CD4-positive, alpha-beta T cell treated with Interleukin-4 for 1 hour (primary cell): Measurements from ENCODE around the gene SRSF8.
A peak's percentile ranks its signal among the peaks of the same experiment; 100 is the strongest.
"Not testable (repeated sequence)": the region's sequence is repeated elsewhere in the genome, so short reads cannot be mapped to it uniquely, and the experiment has no call there.

Experiments used
- DNase-seq, 2 donors: peaks; one replicate each; pipeline ENCODE4 v3.0.0-alpha.2; 2020 to 2022

SRSF8 gene, protein sequence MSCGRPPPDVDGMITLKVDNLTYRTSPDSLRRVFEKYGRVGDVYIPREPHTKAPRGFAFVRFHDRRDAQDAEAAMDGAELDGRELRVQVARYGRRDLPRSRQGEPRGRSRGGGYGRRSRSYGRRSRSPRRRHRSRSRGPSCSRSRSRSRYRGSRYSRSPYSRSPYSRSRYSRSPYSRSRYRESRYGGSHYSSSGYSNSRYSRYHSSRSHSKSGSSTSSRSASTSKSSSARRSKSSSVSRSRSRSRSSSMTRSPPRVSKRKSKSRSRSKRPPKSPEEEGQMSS

DNA sequence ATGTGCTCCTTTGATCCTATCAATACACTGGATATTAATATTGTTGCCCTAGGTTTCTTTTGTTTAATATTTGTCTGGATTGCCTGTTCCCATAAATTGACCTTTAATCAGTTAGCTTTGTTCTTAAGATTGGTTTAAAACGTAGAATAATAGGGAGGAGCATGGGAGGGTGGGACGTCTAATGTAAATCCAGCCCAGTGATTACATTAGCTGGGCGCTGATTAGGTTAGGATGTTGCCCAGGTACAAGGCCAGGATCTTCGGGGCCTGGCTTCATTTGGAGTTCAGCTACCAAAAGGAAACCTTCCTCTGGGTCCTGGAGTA is at the start of gene SRSF8:
Gene SRSF8 (plus strand): TSS at position 204 of the 323 bp plus-strand sequence. CDS start 308 bp downstream, outside the sequence.
- no peak for DNase-seq

DNA sequence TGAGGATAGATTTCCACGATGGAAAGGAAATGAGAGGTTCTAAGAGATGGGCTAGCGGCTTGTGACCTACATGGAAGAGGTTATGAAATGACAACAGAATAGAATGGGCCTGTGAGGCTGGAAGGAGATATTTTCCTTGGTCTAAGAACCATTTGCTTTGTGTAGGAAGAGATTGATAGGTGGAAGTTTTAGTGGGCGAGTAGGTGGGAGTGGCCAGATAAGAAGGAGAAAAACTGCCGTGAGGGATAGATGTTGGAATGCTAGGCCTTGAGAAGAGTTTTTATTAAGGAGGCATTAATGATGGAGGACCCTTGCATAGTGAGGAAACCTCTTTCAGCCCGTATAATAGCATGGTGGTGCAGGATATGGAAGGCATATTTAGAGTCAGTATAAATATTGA is 45.3 kb upstream of the SRSF8 start:
- DNase-seq = not testable (repeated sequence)

DNA sequence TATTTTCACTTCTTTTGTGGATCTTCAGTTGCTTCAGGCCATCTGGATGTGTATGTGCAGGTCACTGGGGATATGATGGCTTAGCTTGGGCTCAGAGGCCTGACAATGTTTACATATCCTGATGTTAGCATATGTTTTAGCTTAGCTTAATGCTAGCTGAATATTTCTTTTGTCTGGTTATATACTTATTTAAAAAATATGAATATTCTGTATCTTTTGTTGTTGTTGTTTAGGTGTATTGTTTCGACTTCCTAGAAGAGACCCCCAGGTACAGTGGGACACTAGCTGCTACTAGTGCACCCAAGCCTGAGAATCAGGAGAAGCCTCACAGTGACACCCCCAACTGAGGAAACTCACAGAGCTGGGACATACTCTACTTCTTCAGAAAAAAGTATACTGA is 41.8 kb upstream of the SRSF8 start, which contains the start of gene KDM4E:
Gene KDM4E (plus strand): TSS at position 301 of the 400 bp plus-strand sequence. CDS start 300 bp downstream, outside the sequence.
- DNase-seq = no peak

DNA sequence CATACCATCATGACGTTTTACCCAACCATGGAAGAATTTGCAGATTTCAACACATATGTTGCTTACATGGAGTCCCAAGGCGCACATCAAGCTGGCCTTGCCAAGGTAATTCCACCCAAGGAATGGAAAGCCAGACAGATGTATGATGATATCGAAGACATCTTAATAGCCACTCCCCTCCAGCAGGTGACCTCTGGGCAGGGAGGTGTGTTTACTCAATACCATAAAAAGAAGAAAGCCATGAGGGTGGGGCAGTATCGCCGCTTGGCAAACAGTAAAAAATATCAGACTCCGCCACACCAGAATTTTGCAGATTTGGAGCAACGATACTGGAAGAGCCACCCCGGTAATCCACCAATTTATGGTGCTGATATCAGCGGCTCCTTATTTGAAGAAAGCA is 41.1 kb upstream of the SRSF8 start:
- DNase-seq = not testable (repeated sequence)

DNA sequence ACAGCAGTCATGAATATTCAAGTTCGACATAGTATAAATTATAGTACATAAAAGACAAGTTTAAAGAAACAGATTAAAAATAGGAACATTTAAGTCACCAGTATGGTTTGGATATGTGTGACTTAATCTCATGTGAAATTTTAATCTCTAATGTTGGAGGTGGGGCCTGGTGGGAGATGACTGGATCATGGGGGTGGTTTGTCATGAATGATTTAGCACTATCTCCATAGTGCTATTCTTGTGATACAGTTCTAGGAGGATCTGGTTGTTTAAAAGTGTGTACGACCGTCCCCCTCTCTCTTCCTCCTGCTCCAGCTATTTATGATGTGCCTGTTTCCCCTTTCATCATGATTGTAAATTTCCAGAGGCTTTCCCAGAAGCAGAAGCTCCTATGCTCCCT is 38.4 kb upstream of the SRSF8 start:
- DNase-seq = no peak

DNA sequence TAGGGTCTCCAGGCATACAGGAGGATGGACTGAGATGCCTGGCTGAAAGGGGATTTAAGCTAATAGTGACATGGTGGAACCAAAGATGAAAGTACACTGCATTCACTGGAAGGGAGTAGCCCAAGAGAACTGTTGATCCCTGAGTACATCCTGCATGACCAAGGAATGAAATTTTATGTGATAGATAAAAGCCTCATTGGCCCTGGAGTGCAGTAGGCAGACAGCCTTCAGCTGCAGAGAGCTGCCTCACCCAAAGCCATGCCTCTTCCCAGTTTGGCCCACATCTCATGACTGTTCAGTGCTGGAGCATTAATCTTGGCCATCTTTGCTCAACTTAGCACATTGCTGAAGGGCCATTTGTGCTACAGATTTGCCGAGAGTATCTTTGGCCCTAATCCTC is 33.7 kb upstream of the SRSF8 start:
- no peak for DNase-seq

DNA sequence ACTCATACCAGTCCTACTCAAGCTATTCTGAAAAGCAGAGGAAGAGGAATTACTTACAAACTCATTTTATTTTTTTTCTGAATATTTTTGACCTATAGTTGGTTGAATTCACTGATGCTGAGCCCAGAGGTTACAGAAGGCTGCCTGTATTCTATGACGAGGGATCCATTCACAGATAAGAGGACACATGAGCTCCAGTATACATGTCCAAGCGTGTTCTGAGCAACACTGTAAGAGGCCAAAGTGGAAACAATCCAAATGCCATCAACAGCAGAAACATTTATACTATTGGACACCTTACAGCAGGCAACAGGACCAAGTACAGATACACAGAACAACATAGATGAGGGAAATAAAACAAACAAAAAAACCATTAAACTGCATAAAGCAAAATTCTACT is 31.4 kb upstream of the SRSF8 start:
- no peak for DNase-seq

DNA sequence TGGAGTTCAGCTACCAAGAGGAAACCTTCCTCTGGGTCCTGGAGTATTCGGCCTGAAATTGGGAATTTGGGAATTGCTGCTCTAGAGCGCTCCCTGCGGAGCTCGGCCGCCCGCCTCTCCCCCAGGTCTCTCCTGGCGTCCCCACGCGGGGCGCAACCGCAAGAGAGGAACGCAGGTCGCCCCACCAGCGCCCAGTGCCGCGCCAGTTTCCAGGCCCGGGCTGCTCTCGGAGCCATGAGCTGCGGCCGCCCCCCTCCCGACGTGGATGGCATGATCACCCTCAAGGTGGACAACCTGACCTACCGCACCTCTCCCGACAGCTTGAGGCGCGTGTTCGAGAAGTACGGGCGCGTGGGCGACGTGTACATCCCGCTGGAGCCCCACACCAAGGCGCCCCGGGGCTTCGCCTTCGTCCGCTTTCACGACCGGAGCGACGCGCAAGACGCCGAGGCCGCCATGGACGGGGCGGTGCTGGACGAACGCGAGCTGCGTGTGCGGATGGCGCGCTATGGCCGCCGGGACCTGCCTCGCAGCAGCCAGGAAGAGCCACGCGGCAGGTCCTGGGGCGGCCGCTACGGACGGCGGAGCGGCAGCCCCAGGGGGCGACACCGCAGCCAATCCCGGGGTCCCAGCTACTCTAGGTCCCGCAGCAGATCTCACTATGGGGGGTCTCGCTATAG is 29.2 kb upstream of the SRSF8 start:
- peak in 1 of 2 donors; percentile 18 for DNase-seq

DNA sequence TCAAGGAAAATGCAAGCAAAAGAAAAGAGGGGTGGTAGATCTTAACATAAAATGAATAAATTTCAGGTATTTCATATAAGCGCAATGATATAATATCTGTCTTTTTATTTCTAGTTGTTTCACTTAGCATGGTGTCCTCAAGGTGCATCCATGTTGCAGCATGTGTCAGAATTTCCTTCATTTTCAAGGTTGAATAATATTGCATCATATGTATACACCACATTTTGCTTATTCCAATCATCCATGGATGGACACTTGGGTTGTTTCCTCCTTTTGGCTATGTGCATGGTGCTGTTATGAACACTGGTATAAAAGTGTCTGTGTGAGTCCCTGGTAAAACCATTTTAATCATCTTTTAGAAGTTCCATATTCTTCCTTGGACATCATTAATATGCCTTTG is 24.5 kb upstream of the SRSF8 start:
- DNase-seq = no peak

DNA sequence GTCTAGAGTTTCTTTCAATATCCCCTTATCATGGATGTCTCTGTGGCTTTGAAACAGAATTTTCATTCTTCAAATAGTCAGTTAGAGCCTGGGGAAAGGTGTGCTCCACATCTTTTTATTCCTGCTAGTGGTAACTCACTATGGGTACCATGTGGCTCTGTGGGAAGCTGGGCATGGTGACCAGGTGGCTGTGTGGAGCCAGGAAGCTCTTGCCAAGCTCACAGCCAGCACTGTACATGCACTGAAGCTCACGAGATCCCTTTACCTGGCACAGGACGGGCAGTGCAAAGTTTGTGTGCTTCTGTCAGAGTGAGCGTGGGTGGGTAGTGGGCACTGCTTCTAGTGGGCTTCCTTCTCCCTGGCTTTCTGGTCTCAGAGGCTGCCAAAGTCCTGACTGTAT is 23.8 kb upstream of the SRSF8 start:
- no peak for DNase-seq

DNA sequence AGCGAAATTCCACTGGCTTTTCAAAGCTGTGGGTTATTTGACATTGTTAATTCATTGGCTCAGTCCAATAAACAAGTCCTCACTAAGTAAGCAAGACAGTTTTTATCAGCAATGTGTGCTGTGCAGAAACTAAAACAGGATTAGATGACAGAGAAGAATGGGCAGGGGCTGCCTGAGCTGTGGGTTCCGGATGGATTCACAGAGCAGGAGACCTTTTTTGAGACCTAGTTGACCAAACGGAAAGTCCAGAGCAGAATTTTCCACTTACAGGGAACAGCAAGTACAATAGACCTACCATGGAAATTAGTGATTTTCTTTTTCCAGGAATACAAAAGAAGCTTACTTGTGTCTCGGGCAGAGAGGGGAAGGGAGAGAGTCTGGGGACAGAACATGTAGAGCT is 22.7 kb upstream of the SRSF8 start:
- DNase-seq = no peak

DNA sequence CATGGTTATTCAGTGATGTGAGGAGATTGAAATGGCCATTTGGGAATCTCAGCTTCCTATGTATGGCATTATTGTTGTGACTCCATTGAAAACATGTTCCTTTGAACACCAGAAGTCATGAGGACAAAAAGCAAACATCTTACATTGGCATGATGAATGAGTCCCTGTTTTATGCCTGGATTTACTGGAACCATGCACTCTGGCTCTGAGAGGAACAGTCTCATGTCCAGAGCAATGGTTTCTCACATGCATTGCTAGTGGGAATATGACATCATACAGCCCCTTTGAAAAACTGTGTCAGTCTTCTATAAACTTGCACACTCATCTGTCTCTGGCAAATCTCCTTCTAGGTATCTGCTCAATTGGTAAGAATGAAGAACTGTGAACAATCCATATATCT is 20.9 kb upstream of the SRSF8 start:
- DNase-seq = no peak

DNA sequence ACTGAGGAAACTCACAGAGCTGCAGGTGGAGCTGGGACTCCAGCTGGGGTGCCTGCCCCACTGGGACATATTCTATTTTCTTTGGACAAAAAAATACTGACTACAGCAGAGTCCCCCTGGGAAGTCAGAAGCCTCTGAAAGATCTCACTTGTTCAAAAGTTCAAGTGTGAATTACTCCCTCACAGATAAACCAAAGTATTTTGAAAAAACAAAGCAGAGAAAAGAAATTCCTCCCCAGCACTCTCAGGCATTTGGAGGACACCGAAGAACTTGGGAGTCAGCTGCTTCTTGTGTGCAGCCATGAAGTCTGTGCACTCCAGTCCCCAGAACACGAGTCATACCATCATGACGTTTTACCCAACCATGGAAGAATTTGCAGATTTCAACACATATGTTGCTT is 17.6 kb upstream of the SRSF8 start, which contains the start of gene KDM4F:
Gene KDM4F (plus strand): TSS at position 301 of the 400 bp plus-strand sequence.
- DNase-seq = not testable (repeated sequence)

DNA sequence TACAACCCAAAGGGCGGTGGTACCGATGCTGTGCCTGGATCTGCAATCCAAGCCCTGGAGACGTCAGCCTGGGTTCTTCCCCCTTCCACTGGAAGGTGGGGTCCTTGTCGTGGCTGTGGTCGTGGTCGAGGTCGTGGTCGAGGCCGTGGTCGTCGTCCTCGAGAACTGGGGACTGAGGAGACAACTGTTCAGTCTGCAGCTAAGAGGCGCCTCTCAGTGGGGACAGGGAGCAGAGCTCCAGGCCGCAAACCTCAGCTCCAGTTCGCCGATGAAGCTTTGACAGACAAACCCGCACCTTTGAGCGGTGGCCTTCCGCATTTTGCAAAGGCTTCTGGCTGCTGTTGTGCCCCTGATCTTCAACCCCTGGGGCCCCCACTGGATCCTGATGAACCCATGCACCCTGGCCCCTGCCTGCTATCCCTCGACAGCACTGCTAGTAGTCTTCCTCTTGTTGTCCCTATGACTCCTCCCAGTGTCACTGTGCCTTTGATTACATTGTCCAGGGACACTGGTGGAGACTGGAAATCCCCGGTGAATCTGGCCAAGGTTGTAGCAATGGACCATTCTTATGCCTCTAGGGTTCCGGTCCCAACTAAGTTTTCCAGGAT is 16.0 kb upstream of the SRSF8 start:
- DNase-seq = no peak

DNA sequence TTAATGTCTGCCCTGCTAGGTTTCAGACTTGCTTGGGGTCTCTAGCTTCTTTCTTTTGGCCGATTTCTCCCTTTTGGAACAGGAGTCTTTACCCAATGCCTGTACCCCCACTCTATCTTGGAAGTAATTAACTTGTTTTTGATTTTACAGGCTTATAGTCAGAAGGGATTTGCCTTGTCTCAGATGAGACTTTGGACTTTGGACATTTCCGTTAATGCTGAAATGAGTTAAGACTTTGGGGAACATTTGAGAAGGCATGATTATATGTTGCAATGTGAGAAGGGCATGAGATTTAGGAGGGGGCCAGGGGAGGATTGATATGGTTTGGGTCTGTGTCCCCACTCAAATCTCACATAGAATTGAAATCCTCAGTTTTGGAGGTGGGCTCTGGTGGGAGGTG is 12.4 kb upstream of the SRSF8 start:
- no peak for DNase-seq

DNA sequence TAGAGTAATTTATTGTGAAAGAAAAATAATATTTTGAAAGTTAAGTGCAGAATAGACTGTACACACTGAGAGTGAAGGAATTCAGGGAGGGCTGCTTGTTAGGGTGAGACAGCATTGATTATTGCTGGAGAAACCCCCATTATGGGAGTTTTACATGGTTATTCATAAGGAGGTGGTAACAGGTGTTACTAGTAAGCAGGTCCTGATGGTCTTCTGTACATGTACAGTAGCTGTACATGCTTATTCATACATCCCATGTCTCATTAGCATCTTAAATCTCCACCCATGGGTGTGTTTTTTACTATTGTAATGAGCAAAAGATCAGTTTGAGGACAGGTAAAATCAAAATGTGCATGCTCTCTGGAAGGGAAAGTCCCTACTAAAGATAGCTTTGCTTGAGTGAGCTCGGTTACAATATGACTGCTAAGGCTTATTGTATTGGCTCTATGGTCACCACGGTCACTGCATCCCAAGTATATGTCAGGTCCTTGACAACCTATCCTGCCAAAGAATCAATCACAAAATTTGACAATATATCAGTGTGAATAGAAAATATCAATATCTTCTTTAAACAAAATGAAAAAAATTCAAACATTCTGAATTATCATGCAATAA is 11.3 kb upstream of the SRSF8 start:
- no peak for DNase-seq

DNA sequence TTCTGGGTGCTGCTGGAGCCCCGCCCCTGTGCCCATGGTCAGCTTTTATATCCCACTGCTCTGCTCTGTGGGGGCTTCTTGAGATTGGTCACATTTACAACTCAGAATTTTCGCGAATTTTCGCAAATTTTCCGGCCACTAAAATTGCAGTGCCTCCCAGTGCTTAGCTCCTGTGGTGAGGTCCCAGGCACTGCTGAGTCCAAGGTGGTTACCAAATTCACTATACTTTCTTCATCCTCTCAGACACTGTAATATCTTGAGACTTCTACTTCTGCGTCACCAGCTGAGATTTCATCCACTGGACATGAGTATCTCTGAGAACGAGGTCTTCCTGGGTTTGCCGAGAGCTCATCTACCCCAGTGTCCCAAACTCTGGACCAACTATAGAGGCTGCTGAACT is 8.8 kb upstream of the SRSF8 start:
- DNase-seq = no peak

DNA sequence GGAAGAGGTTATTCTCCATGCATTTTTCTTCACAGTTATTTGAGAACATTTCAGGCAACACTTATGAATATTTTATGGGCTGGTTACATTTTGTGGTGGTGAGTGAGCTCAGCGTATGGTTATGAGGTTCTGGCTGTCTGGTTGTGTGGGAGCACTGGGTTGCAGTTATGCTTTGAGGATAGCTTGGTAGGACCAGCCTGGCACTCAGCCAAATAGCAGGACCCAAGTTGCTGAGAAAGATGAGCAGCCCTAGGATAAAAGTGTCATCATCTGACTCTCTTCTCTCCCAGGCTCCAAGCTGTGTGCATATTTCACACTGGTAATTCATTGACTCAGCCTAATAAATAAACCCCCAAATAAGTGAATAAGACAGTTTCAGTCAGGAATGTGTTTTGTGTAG is 8.1 kb upstream of the SRSF8 start:
- DNase-seq = no peak

DNA sequence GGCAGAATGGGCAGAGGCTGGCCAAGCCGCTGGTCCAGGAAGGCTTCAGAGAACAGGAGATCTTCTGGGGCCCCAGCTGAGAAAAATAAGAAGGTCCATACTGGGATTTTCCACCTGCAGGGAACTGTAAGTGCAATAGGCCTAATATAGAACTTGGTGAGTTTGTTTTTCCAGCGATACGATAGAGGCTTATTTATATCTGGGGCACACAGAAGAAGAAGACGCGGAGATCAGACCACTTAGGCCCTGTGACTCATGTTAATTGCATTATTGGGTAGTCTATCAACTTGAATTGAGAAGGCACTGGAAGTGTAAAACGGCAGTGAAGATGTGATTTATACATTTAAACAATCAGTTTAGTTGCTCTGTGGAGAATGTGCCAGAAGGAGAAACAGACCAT is 7.7 kb upstream of the SRSF8 start:
- no peak for DNase-seq

DNA sequence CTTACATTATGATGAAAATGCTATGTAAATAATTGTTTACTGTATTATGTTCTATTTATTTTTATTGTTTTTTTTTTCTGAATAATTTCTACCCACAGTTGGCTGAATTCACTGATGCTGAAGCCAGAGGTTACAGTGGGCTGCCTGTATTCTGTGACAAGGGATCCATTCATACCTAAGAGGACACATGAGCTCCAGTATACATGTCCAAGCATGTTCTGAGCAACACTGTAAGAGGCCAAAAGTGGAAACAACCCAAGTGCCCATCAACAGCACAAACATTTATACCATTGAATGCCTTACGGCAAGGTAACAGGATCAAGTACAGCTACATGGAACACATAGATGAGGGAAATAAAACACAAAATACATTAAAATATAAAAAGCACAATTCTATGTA is 1.4 kb upstream of the SRSF8 start:
- no peak for DNase-seq

DNA sequence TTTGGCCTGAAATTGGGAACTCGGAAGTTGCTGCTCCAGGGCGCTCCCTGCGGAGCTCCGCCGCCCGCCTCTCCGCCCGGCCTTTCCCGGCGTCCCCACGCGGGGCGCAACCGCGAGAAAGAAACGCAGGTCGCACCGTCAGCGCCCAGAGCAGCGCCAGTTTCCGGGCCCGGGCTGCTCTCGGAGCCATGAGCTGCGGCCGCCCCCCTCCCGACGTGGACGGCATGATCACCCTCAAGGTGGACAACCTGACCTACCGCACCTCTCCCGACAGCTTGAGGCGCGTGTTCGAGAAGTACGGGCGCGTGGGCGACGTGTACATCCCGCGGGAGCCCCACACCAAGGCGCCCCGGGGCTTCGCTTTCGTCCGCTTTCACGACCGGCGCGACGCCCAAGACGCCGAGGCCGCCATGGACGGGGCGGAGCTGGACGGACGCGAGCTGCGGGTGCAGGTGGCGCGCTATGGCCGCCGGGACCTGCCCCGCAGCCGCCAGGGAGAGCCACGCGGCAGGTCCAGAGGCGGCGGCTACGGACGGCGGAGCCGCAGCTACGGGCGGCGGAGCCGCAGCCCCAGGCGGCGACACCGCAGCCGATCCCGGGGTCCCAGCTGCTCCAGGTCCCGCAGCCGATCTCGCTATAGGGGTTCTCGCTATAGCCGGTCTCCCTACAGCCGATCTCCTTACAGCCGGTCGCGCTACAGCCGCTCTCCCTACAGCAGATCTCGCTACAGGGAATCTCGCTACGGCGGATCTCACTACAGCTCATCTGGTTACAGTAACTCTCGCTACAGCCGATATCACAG is 521 bp downstream of the SRSF8 start:
- DNase-seq = peak; percentile 73 to 75

DNA sequence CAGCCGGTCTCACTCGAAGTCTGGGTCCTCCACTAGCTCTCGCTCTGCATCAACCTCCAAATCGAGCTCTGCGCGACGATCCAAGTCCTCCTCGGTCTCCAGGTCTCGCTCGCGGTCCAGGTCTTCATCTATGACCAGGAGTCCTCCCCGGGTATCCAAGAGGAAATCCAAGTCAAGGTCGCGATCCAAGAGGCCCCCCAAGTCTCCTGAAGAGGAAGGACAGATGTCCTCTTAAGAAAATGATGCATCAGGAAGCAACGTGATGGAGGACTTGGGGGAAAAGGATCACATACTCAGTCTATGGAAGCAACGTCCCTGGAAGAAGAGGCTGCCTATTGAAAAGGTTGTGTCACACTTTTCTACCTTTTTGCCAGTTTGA is 1.1 kb downstream of the SRSF8 start:
- DNase-seq = no peak

DNA sequence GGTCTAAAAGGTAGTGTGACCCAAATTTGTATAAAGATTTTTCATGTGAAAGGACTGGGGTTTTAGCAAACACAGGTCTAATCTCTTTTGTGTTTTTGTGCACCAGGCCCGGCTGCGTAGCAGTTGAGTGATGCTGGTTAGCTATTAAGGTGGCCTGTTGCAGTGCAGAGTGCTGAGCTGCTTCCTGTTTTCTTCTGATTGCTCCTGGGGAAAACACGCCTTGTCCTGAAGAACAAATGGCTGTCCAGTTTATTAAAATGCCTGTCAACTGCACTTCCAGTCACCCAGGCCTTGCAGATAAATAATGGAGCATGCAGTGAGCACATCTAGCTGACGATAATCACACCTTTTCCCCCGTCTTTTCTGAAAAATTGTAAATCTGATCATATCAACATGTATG is 1.8 kb downstream of the SRSF8 start:
- peak; percentile 84 to 90 for DNase-seq
